ENCODE data around the gene TP53RK. TPM values are rescaled to one million over a fixed set of nuclear protein-coding genes. Genes with fewer than 3 reads are reported as not detected.

The TP53RK gene
- total RNA-seq, 2 donors from 2014 or later = 4.6 to 6.8 TPM

GRCh38 chr20:46713957-46714834 is 25.0 kb upstream of the TP53RK start:
- Mint-ChIP-seq H3K4me3 (no peak overlapping the region), H3K27me3 (peaks cover 50% of the 10 kb centered on the region), H3K36me3 (ENCODE audit: low read depth) (peaks cover 8% of the 10 kb centered on the region), H3K4me1 (peaks cover 10% of the 10 kb centered on the region), H3K27ac (no peak overlapping the region)
- no peaks in the 10 kb centered on the region for H3K9me3 ChIP-seq (ENCODE audit: control insufficient read depth, low read length, poor library complexity, severe bottlenecking)
- DNase-seq (no peak), ATAC-seq (no peak)

- DNase-seq = no peak
- peaks cover 13% of the 10 kb centered on the region for H3K36me3 Mint-ChIP-seq (ENCODE audit: low read depth)
- no peak for ATAC-seq
- H3K27me3 Mint-ChIP-seq = peaks cover 68% of the 10 kb centered on the region
- H3K9me3 ChIP-seq (ENCODE audit: control insufficient read depth, low read length, poor library complexity, severe bottlenecking) = no peaks in the 10 kb centered on the region
- H3K4me1 Mint-ChIP-seq = peaks cover 12% of the 10 kb centered on the region
- H3K4me3 Mint-ChIP-seq = no peak overlapping the region
- H3K27ac Mint-ChIP-seq = no peak overlapping the region
Measured at GRCh38 chr20:46712056-46712636, 22.9 kb upstream of the TP53RK start.

GRCh38 chr20:46710153-46710913 is 21.1 kb upstream of the TP53RK start:
- no peak for DNase-seq
- peaks cover 13% of the 10 kb centered on the region for H3K36me3 Mint-ChIP-seq (ENCODE audit: low read depth)
- peaks cover 68% of the 10 kb centered on the region for H3K27me3 Mint-ChIP-seq
- ATAC-seq = no peak
- H3K4me1 Mint-ChIP-seq = peaks cover 11% of the 10 kb centered on the region
- H3K27ac Mint-ChIP-seq = no peak overlapping the region
- H3K4me3 Mint-ChIP-seq = peak overlapping the region; percentile 73
- H3K9me3 ChIP-seq (ENCODE audit: control insufficient read depth, low read length, poor library complexity, severe bottlenecking) = peaks cover 3% of the 10 kb centered on the region

- H3K4me3 Mint-ChIP-seq = peak within 1 kb of the TSS; percentile 73
- DNase-seq = no peak
- no peak within 1 kb of the TSS for H3K27ac Mint-ChIP-seq
- peaks cover 71% of the 10 kb centered on the region for H3K27me3 Mint-ChIP-seq
- no peak for ATAC-seq
- peaks cover 13% of the 10 kb centered on the region for H3K36me3 Mint-ChIP-seq (ENCODE audit: low read depth)
- H3K9me3 ChIP-seq (ENCODE audit: control insufficient read depth, low read length, poor library complexity, severe bottlenecking) = peaks cover 3% of the 10 kb centered on the region
- H3K4me1 Mint-ChIP-seq = peaks cover 9% of the 10 kb centered on the region
Measured at GRCh38 chr20:46709459-46710152, 20.4 kb upstream of the TP53RK start, which contains the start of gene SLC2A10. SLC2A10 (plus strand) TSS chr20:46709649; CDS start chr20:46709737, 88 bp downstream.

- Mint-ChIP-seq H3K4me1 (peaks cover 9% of the 10 kb centered on the region), H3K36me3 (ENCODE audit: low read depth) (peaks cover 16% of the 10 kb centered on the region), H3K27ac (no peak overlapping the region), H3K4me3 (peak overlapping the region; percentile 63), H3K27me3 (peaks cover 72% of the 10 kb centered on the region)
- H3K9me3 ChIP-seq (ENCODE audit: control insufficient read depth, low read length, poor library complexity, severe bottlenecking) = peaks cover 3% of the 10 kb centered on the region
- DNase-seq (no peak), ATAC-seq (no peak)
Measured at GRCh38 chr20:46709055-46709458, 19.8 kb upstream of the TP53RK start.

- Mint-ChIP-seq H3K27ac (no peak overlapping the region), H3K36me3 (ENCODE audit: low read depth) (peaks cover 18% of the 10 kb centered on the region), H3K4me1 (peaks cover 9% of the 10 kb centered on the region), H3K27me3 (peaks cover 69% of the 10 kb centered on the region), H3K4me3 (no peak overlapping the region)
- DNase-seq (no peak), ATAC-seq (no peak)
- peaks cover 3% of the 10 kb centered on the region for H3K9me3 ChIP-seq (ENCODE audit: control insufficient read depth, low read length, poor library complexity, severe bottlenecking)
Measured at GRCh38 chr20:46708172-46708860, 19.1 kb upstream of the TP53RK start.

GRCh38 chr20:46706242-46706641 is 17.0 kb upstream of the TP53RK start:
- peaks cover 3% of the 10 kb centered on the region for H3K9me3 ChIP-seq (ENCODE audit: control insufficient read depth, low read length, poor library complexity, severe bottlenecking)
- H3K4me3 Mint-ChIP-seq = no peak overlapping the region
- no peak overlapping the region for H3K27ac Mint-ChIP-seq
- no peak for ATAC-seq
- H3K36me3 Mint-ChIP-seq (ENCODE audit: low read depth) = peaks cover 16% of the 10 kb centered on the region
- H3K27me3 Mint-ChIP-seq = peaks cover 65% of the 10 kb centered on the region
- peaks cover 9% of the 10 kb centered on the region for H3K4me1 Mint-ChIP-seq
- no peak for DNase-seq

- Mint-ChIP-seq H3K27me3 (peaks cover 65% of the 10 kb centered on the region), H3K27ac (no peak overlapping the region), H3K4me1 (peaks cover 9% of the 10 kb centered on the region), H3K4me3 (no peak overlapping the region), H3K36me3 (ENCODE audit: low read depth) (peaks cover 15% of the 10 kb centered on the region)
- H3K9me3 ChIP-seq (ENCODE audit: control insufficient read depth, low read length, poor library complexity, severe bottlenecking) = peaks cover 3% of the 10 kb centered on the region
- no peak for ATAC-seq
- no peak for DNase-seq
Measured at GRCh38 chr20:46705378-46705729, 16.1 kb upstream of the TP53RK start.

GRCh38 chr20:46704714-46705377 is 15.6 kb upstream of the TP53RK start:
- Mint-ChIP-seq H3K27me3 (peaks cover 65% of the 10 kb centered on the region), H3K4me3 (no peak overlapping the region), H3K4me1 (peaks cover 4% of the 10 kb centered on the region), H3K36me3 (ENCODE audit: low read depth) (peaks cover 10% of the 10 kb centered on the region), H3K27ac (no peak overlapping the region)
- peaks cover 3% of the 10 kb centered on the region for H3K9me3 ChIP-seq (ENCODE audit: control insufficient read depth, low read length, poor library complexity, severe bottlenecking)
- DNase-seq = no peak
- ATAC-seq = no peak

GRCh38 chr20:46703435-46703834 is 14.2 kb upstream of the TP53RK start:
- Mint-ChIP-seq H3K4me1 (no peaks in the 10 kb centered on the region), H3K36me3 (ENCODE audit: low read depth) (peaks cover 6% of the 10 kb centered on the region), H3K27ac (no peak overlapping the region), H3K4me3 (no peak overlapping the region), H3K27me3 (peaks cover 63% of the 10 kb centered on the region)
- ATAC-seq (no peak), DNase-seq (no peak)
- H3K9me3 ChIP-seq (ENCODE audit: control insufficient read depth, low read length, poor library complexity, severe bottlenecking) = peaks cover 6% of the 10 kb centered on the region

- Mint-ChIP-seq H3K4me1 (no peaks in the 10 kb centered on the region), H3K4me3 (no peak overlapping the region), H3K36me3 (ENCODE audit: low read depth) (peaks cover 6% of the 10 kb centered on the region), H3K27ac (no peak overlapping the region), H3K27me3 (peaks cover 63% of the 10 kb centered on the region)
- ATAC-seq = no peak
- H3K9me3 ChIP-seq (ENCODE audit: control insufficient read depth, low read length, poor library complexity, severe bottlenecking) = peaks cover 6% of the 10 kb centered on the region
- DNase-seq = no peak
Measured at GRCh38 chr20:46702447-46703203, 13.4 kb upstream of the TP53RK start.
